ENCODE measurements around the gene KDM3A. TPM values are rescaled to one million over a fixed set of nuclear protein-coding genes. Genes with fewer than 3 reads are reported as not detected.
"Not testable (repeated sequence)": the region's sequence is repeated elsewhere in the genome, so short reads cannot be mapped to it uniquely, and the experiment has no call there.

Gene KDM3A
- total and polyA plus RNA-seq, 8 donors, result 15.4 to 35.4 (median 25.3) TPM

GRCh38 chr2:86491088-86491487 lies 49.9 kb downstream of the KDM3A start:
- no peak for FAIRE-seq

GRCh38 chr2:86492048-86492453 lies 50.9 kb downstream of the KDM3A start:
- H3K27ac ChIP-seq, result no peak overlapping the region
- H3K4me3 ChIP-seq, result no peak overlapping the region
- TF ChIP-seq CTCF (IDR thresholded peaks at IDR 0.05), result no peak
- no peaks in the 10 kb centered on the region for H3K9me3 ChIP-seq
- FAIRE-seq (peak; percentile 60), ATAC-seq (peak in 3 of 4 donors; percentile 55 to 72 (median 60)), DNase-seq (no peak)
- H3K4me1 ChIP-seq, result peaks cover 22 to 27% (median 26%) of the 10 kb centered on the region in 3 donors
- WGBS, 2 donors, result 20 to 36% methylated on average over 1 of the region's 1 CpG
- H3K27me3 ChIP-seq, result no peaks in the 10 kb centered on the region
- H3K36me3 ChIP-seq, result peaks cover 5 to 46% (median 6%) of the 10 kb centered on the region in 3 donors
- intact Hi-C loops (cut with DNase I), result no loop called here

More at GRCh38 chr2:86491088-86491487, 49.9 kb downstream of the KDM3A start:
- Histone ChIP-seq H3K4me1 (peaks cover 22 to 27% (median 26%) of the 10 kb centered on the region in 3 donors), H3K9me3 (no peaks in the 10 kb centered on the region), H3K36me3 (peaks cover 5 to 45% (median 6%) of the 10 kb centered on the region in 3 donors), H3K27me3 (no peaks in the 10 kb centered on the region), H3K27ac (no peak overlapping the region), H3K4me3 (no peak overlapping the region)
- 34 to 36% methylated on average over 4 of the region's 4 CpGs for WGBS, 2 donors
- ATAC-seq (peak in 3 of 4 donors; percentile 9 to 45 (median 34)), DNase-seq (no peak)
- TF ChIP-seq CTCF (IDR thresholded peaks at IDR 0.05), result no peak
- intact Hi-C loops (cut with DNase I), result no loop called here

- intact Hi-C loops (cut with DNase I); H3K4me3 ChIP-seq; ATAC-seq; H3K27ac ChIP-seq; FAIRE-seq; H3K9me3 ChIP-seq; H3K27me3 ChIP-seq; DNase-seq: not testable (repeated sequence)
- H3K4me1 ChIP-seq, result peaks cover 9 to 16% (median 12%) of the 10 kb centered on the region in 3 donors
- H3K36me3 ChIP-seq, result peaks cover 6 to 46% (median 16%) of the 10 kb centered on the region in 3 donors
- 90 to 95% methylated on average over 3 of the region's 3 CpGs for WGBS, 2 donors
Measured at GRCh38 chr2:86496391-86496790, 55.2 kb downstream of the KDM3A start.

GRCh38 chr2:86498468-86499260 lies 57.5 kb downstream of the KDM3A start:
- no peak for TF ChIP-seq CTCF (IDR thresholded peaks at IDR 0.05)
- ATAC-seq (peak in 3 of 4 donors; percentile 30 to 75 (median 40)), DNase-seq (no peak), FAIRE-seq (no peak)
- no peak overlapping the region for H3K4me3 ChIP-seq
- intact Hi-C loops (cut with DNase I), result no loop called here
- 77% methylated on average over 3 of the region's 3 CpGs for WGBS, 2 donors
- no peaks in the 10 kb centered on the region for H3K9me3 ChIP-seq
- no peaks in the 10 kb centered on the region for H3K4me1 ChIP-seq
- H3K27ac ChIP-seq, result no peak overlapping the region
- H3K27me3 ChIP-seq, result no peaks in the 10 kb centered on the region
- H3K36me3 ChIP-seq, result peaks cover 6 to 38% (median 12%) of the 10 kb centered on the region in 3 donors

- peak in 1 of 4 donors; percentile 16 for ATAC-seq
- 97 to 100% methylated on average over 6 of the region's 6 CpGs for WGBS, 2 donors
- peaks cover 6 to 38% (median 12%) of the 10 kb centered on the region in 3 donors for H3K36me3 ChIP-seq
Measured at GRCh38 chr2:86499326-86499725, 58.2 kb downstream of the KDM3A start.

More at GRCh38 chr2:86499326-86499725, 58.2 kb downstream of the KDM3A start:
- intact Hi-C loops (cut with DNase I), result no loop called here
- DNase-seq (no peak), FAIRE-seq (no peak)
- no peaks in the 10 kb centered on the region for H3K9me3 ChIP-seq
- TF ChIP-seq CTCF (IDR thresholded peaks at IDR 0.05), result no peak
- H3K27ac ChIP-seq, result no peak overlapping the region
- no peak overlapping the region for H3K4me3 ChIP-seq
- H3K4me1 ChIP-seq, result no peaks in the 10 kb centered on the region
- no peaks in the 10 kb centered on the region for H3K27me3 ChIP-seq
